ENCODE data around the gene FAM78A.
"Not testable (repeated sequence)": the region's sequence is repeated elsewhere in the genome, so short reads cannot be mapped to it uniquely, and the experiment has no call there.

FAM78A gene

DNA sequence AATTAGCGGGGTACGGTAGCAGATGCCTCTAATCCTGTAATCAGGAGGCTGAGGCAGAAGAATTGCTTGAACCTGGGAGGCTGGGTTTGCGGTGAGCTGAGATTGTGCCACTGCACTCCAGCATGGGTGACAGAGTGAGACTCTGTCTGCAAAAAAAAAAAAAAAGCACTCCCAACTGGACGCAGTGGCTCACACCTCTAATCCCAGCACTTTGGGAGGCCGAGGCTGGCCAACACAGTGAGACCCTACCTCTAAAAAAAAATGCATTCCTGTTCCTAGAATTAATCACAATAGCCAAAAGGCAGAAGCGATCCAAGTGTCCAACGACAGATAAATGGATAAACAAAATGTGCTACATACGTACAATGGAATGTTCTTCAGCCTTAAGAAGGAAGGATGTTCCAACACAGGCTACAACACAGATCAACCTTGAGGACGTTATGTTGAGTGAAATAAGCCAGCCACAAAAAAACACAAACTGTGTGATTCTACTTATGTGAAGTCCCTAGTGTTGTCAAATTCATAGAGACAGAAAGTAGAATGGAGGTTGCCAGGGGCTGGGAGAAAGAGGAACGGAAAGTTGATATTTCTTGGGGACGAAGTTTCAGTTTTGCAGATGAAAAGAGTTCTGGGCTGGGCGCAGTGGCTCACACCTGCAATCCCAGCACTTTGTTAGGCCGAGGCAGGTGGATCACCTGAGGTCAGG, 13.8 kb downstream of the FAM78A start:
- no peak for DNase-seq

DNA sequence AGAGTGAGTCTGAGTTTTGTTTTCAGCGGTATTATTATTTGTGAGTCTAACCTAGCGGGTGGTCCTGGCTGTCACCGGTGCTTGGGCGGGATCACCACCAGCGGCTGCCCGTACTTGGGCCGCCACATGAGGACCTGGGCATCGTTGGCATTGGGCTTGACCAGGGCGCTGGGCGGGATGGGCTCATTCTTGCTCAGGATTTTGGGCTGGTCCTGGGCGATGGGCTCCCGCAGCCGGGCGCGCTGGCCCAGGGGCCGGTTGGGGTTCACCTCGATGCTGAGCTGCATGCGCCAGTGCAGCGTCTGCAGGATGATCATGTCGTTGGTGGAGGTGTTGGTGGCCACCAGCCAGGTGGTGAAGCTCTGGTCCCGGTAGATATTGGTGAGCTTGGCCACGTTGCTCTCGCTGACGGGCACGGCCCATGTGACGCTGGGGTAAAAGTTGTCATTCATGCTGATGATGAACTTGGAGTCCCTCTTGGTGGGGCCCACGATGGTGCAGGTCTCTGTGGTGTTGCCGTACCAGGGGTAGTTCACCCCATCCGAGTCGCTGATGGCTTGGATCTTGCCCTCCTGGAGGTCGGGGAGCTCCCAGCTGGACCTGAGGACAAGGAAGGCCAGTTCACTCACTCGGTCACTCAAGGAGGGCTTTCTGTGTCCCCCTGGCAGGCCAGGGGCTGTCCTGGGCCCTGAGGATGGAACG, 15.4 kb downstream of the FAM78A start:
- no peak for DNase-seq

DNA sequence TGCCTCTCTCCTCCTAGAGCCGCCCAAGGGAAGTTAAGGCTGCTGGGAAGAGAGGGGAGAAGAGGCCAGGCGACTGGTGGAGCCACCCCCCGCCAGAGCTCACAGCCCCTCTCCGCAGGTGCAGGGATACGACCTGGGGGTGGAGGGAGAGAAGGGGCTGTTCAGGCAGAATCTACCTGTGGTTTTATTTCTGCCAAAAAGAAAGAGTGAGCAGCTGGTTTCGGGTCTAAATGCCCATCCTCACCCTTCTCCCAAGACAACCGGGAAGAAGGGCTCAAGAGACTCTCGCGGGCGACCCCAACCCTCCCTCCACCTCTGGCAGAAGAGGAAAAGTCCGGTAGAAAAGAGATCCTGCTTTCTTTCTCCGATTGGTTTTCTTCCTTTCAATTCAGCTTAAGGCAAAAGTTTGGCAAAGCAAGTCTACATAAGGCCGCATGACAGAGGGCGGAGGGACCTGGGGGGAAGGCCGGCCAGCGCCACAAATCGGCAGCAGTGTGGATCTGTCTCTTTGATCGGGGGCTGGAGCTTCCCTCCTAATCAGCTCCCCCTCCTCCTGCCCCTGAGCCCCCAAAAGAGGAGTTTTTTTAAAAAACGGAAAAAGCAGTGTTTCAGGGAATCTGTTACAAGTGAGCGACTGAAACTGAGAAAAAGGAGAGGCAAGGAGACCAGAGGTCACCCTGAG, 16.3 kb downstream of the FAM78A start:
- no peak for DNase-seq

DNA sequence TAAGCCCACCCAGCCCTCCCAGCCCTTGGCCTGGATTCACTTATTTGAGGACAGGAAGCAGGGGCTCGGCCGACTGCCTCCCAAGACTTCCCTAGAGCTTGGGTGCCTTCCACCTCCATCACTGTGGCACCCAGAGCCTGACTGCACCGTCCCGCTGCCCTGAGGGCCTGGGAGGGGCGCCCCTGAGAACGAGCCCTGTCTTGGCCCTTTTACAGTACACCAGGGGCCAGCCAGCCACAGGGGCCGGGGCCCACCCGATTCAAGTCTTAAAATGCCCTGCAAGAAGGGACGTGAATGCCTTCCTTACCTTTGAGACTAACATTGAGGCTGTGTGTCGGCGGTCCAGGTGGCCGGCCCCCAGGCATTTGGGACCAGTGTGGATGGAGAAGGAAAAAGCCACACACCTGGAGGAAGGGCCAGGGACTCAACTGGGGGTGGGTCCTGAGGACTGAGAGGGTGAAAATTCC, 16.8 kb downstream of the FAM78A start:
- DNase-seq: no peak

DNA sequence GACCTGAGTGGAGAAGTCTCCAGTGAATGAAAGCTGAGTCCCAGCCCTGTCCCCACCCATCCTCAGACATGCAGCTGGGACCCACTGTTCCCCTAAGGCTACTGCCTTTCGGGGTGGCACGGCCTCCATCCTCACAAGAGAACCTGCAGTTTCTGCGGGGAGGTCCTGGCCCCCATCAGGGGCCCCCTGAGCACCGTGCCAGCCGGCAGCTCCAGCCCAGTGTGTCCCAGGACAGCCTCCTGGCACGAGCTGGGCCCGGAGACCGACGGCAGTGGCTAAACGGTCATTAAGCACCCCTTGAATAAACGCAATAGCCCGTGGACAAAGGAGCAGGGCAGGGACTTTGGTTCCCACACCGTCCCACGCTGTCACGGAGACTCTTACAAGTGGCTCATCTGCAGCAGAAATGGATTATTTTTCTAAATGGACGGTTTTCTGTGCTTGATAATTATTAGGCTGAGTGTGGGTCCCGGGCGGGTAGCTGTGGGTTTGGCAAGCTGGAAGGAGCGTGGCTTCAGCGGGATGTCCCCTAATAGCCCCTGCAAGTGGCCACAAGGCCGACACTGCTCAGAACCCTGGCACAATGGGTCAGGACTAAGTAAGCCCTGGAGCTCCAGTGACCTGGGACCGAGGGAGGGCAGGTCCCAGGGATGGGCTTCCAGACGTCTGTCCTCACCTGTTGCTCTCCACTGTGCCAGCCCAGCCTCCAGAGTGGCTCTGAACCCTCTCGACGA, 17.4 kb downstream of the FAM78A start:
- DNase-seq: no peak

DNA sequence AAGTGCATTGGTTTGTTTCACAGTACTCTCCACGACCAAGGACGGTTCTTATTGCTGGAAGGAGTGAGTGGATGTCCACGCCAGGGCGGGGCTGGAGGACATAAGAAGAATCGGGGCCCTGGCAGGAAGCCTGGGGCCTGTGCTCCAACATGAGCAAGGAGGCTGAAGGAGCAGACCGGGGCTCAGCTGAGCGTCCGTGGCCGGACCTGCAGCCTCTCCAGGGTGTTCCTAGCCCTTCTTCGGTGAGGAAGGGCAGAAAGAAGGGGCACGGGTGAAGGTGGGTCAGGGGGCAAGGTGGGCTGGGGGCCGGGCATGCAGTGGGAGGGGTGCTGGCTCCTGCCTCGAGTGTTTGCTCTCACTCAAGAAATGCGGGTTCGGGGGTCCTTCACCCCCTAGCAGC, 18.1 kb downstream of the FAM78A start:
- DNase-seq: no peak

DNA sequence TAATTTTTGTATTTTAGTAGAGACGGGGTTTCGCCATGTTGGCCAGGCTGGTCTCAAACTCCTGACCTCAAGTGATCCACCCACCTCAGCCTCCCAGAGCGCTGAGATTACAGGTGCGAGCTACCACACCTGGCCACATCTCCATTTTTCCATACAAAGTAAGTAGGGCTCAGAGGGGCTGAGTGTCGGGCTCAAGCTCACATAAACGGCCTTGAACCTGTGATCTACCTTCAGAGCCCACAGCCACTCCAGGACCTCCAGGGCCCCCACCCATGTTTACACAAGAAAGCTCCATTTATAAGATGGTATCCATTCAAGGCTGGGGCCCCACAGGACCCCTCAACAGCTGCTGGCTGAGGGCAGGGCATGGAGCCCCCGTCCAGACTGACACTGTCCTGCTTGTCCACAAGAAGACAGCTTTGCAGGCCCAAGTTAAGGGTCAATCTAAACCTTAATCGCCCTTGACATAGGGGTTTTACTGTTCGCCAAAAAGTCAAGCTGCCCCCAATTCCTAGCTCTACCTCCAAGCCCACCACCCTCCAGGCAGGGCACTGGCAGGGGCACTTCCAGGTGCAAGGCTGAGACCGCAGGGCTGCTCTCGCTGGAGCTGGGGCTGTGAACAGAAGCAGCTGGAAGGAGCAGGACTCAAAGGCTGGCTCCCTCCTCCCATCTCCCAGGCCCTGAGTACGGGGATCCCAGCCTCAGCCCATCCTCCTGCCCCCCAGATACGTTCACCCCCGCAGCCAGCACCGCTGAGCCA, 18.9 kb downstream of the FAM78A start:
- no peak for DNase-seq

DNA sequence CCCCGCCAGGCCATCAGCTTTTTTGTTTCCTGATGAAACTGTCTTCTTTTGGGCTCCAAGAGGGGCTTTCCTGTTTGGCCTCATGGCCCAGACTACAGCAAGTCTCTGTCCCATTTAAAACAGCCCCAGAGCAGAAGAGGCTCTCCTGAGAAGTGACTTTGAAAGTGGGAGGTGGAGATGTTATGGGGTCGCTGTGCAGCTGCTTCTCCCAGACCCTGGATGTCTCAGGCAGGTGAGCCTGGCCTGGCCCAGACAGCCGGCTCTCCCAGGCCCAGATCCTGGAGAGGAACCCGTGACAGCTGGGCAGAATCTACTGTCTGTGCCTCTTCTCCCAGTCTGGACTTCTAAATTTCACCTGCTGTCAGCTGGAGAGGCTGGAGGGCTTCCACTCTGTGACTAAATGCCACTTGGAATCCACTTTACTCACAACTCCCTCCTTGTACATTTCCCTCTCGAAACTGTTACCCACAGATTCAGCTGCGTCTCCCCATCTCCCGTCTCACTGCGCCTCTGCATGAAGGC, 20.6 kb downstream of the FAM78A start:
- DNase-seq: no peak

DNA sequence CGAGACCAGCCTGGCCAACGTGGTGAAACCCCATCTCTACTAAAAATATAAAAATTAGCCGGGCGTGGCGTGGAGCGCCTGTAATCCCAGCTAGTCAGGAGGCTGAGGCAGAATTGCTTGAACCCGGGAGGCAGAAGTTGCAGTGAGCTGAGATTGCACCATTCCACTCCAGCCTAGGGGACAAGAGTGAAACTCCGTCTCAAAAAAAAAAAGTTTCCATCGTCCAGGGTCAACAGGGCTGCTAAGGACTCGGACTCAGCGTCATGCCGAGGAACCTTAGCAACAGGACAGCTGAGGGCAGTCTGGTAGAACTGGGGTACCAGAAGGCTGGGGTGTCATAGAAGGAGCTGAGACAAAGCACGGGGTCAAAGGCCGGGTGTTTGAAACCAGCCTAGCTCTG, 21.7 kb downstream of the FAM78A start:
- DNase-seq: no peak

DNA sequence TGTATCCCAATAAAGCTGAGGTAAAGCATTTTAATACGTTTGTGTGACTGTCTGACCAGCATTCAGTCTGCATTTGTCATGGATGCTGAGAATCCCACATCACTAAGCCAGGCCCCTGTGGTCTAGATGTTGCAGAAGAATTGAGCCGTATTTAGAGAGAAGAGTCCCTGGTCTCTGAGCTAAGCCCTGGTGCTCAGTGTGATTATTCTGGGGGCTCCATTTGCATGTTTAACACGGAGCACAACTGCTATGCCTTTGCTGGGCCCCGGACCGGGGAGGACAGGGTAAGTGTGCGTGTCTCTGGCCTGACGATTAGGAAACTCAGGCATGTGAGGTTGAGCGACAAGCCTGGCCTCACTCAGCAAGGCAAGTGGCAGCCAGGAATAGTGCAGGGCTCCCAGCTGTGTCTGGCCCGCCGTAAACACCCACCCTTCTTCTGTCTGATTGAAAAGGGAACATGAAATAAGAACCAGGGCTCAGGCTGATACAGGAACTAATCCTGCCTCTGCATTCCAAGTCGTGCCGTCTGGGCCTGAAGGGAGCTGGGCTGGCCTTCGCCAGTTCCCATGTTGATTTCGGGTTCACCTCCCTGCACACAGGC, 22.3 kb downstream of the FAM78A start:
- DNase-seq: no peak

DNA sequence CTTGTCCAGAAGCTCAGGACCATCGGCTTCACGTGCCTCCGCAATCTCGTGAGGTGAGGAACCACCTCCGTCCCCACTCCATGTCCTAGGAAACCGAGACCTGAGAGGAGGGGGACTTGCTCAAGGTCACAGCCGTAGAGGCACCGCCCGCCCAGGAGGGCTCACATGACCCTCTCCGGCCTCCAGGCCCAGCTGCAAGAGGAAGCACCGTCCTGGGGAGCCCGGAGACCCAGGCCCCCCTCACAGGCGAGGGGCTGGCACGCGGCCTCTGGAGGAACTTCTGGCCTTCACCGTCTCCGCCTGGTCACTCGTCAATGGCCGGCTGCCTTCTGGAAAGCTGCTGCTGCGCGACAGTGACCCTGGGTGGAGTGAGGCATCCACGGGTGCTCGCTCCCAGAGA, 24.2 kb downstream of the FAM78A start:
- no peak for DNase-seq

DNA sequence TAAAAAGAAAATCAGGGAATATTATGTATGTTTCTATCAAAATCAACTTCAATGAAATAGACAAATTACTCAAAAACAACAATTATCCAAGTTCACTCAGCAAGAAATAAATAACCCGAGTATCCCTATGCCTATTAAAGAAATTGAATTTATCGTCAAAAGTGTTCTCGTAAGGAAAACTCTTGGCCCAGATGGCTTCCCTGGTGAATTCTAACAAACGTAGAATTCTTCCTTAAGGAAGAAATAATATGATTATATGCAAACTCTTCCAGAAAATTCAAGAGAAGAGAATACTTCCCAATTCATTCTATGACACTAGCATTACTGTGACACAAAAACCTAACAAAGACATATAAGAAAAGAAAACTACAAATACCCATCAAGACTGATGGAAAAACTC, 29.7 kb downstream of the FAM78A start:
- DNase-seq: no peak

DNA sequence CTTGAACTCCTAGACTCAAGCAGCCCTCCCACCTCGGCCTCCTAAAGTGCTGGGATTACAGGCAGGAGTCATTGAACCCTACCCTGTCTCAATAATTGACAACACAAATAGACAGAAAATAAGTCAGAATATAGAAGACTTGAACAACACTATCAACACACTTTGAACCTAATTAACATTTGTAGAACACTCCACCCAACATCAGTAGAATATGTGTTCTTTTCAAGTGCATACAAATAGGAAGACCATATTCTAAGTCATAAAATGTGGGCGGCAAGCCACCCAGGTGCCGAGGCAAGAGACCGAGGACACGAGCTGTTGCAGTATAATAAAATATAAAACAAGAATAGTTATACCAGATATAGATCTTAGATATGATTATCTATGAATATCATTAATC, 32.0 kb downstream of the FAM78A start:
- not testable (repeated sequence) for DNase-seq

DNA sequence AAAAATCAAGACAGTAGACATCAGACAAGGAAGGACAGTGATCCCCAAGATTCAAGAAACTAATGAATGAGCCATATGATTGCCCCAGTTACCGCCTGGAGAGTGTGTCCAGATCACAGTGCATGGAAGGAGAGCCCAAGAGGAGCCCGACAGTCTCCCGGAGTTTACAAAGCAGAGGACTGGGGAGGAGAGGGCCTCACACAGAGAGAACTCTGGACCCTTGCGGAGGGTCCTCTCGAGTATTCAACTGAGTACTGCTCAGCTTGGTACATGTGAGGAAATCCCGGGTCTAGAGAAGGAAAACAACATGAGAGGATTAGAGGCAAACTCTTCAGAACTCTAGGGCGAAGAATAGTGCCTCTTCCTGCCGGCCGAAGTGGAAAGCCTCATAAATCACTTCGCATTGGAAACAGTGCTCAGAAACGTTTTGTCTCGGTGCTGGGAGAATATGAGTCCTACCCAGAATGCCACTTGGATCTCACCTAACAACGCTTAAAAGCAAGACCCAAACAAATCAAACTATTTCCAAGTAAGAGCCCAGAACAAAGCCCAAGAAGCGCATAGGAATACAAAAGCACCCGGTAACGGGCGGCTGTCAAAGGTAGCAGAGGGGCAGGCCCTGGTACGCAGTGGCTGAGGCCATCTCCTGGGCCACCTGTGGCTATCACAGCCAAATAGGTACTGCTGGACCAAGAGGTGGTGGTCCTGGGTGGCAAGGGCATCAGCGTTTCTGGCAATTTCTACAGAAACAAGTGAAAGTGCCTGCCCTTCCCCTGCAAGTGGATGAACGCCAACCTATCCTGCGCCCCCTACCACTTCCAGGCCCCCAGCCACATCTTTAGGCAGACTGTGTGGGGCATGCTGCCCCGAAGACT, 36.0 kb downstream of the FAM78A start:
- no peak for DNase-seq

DNA sequence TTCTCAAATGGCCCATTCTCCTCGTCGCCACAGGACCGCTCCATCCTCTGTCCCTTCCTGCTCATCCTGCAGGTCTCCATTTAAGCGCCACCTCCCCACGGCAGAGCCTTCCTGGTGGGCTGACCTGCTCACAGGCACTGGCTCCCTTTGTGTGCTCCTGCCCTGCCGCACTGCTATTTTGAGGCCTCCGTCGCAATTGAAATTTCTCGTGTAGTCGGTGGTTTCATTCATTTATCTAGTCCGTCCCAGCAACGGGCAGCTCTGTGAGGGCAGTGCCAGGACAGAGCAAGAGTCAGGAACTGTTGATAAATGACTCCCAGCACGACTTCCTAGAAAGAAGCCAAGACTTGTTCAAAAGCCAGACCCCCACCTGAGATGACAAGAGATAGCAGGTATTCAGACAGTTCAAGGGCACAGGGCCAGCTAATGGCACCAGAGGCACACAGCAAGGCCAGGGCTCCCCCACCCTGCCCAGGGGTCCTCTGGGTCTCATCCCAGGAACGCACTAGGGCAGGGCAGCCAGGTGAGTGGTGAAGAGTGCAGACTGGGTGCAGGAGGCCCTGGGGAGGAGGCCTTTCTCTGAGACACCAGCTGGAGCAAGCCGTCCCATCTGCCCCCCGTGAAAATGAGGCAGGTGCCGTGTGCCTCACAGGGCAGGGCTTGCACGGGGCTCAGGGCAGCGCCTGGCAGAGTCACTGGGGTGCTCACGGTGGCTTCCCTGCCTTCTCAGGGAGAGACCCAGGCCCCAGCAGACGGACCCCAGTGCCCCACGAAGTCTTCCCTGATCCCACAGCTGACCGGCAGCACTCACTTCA, 36.9 kb downstream of the FAM78A start:
- no peak for DNase-seq

DNA sequence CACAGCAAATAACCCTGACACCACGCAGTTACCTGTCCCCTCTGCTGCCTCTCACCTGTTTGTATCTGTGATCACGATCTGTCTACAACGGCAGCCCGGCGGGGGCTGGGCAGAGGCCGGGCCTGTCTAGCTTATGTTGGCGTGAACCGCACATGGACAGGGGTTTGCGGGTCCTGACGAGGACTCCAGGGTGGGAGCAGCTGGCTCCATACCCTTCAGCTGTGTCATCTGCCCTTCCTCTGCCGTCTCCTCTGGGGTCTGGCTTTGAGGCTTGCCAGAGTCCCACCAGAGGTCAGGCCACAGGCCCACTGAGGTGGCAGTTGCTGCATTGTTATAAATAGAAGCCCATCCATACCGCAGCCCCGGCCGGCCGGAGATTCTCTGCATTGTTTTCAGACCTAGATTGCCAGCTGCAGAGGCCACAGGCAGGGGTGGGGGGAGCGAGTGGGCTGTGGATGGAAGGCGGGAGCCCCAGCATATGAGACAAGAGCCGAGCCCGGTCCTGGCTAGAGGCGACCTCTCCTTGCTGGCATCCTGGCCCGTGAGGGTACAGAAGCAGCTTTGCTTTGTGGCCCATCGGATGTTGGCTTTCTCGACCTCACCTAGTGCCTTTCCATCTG, 37.8 kb downstream of the FAM78A start:
- no peak for DNase-seq

DNA sequence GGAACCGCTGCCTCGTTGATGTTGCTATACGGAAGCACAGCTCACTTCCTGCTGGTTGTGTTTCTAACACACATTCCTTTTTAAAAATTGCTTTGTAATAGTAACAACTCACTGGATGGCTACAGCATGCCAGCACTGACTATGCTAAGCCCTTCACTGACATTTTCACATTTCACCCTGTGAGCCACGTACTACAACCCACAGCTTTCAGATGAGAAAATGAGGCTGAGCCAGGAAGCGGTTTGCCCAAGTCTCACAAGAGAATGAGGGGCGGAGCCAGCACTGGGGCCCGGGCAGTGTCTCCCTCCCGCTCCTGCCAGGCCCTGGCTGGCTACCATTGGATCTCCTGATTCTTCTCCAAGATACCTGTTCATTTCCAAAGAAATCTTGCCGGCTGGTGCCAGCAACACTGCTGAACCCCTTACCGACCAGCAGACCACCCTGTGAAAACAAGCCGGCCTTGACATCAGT, 38.3 kb downstream of the FAM78A start:
- peak; percentile 61 for DNase-seq

DNA sequence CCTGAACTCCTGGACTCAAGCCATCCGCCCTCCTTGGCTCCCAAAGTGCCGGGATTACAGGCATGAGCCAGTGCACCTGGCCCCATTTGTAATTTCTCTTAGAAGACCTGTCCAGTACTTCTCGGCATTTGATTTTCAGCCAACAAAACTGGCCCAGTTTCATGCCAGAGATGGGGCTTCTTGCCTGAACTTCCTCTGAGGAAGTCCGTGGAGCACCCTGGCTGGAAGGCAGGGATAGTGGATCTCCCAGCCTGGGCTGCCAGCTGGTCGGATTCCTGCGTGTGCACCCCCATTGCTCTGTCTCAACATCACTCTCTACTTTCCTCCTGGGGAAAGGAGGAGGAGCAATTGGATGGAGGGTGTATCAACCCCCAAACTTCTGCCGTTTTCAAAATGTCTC, 39.0 kb downstream of the FAM78A start:
- DNase-seq: no peak

DNA sequence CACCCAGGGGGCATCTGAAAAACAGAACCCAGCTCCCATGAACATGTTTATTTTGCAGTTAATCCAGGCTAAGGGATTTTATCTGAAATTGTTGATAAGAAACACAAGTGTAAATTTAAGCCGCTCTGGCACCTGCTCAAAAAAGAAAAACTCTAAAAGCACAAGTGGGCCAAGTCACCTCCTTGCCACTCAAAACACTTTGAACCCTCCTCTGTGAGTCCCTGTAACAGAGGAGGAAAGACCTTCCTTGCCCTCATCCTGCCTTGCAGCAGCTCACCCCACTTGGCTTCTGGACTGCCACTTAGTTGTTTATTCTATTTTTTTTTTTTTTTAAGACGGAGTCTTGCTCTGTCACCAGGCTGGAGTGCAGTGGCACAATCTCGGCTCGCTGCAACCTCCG, 39.5 kb downstream of the FAM78A start:
- DNase-seq: no peak
